Measurements from ENCODE around the gene CIAO3. TPM values are rescaled to one million over a fixed set of nuclear protein-coding genes. Genes with fewer than 3 reads are reported as not detected.

CIAO3 gene
- total and polyA plus RNA-seq, 7 donors = 12.3 to 43.0 (median 25.9) TPM

DNA sequence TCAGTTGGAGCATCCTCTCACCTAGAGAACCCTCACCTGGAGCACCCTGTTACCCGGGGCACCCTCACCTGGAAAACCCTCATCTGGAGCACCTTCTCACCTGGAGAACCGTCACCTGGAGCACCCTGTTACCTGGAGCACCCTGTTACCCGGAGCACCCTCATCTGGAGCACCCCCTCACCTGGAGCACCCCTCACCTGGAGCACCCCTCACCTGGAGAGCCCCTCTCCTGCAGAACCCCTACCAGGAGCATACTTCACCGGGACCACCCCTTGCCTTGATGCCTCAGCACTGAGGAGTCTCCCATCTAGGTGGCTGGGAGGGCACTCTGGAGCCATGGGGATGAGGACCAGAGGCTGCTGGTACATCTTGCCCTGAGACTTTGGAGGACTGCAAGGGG, 31.8 kb downstream of the CIAO3 start:
- Histone ChIP-seq H3K4me1 (no peaks in the 10 kb centered on the region), H3K4me3 (no peak overlapping the region), H3K27me3 (ENCODE audit: insufficient read depth in 3 of 3, low read length in 2 of 3) (peaks cover 0 to 70% (median 39%) of the 10 kb centered on the region in 3 donors), H3K27ac (no peak overlapping the region), H3K9me3 (no peaks in the 10 kb centered on the region), H3K36me3 (ENCODE audit: insufficient read depth in 1 of 2, low read depth in 1 of 2) (no peaks in the 10 kb centered on the region)
- ATAC-seq (no peak), DNase-seq (no peak)
- WGBS, 3 donors = 60 to 73% (median 63%) methylated on average over 3 to 4 of the region's 4 CpGs
- intact Hi-C loops (cut with DNase I) = no loop called here
- TF ChIP-seq CTCF (IDR thresholded peaks at IDR 0.05) = no peak

DNA sequence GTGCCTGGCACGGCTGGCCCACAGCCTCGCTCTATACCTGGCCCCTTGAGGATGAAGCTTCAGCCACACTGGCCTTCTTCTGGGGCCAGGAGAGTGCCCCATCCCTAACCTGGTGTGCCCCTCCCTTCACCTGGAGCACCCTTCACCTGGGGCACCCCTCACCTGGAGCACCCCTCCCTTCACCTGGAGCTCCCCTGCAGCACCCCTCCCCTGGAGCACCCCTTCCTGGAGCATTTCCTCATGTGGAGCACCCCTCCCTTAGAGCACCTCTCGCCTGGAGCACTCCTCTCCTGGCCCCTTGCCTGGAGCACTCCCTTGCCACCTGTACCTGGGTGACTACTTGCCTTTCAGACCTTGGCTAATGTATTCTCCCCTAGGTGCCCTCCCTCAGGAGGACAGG, 32.8 kb downstream of the CIAO3 start:
- no peak for TF ChIP-seq CTCF (IDR thresholded peaks at IDR 0.05)
- H3K27me3 ChIP-seq (ENCODE audit: insufficient read depth in 3 of 3, low read length in 2 of 3) = peaks cover 0 to 79% (median 46%) of the 10 kb centered on the region in 3 donors
- intact Hi-C loops (cut with DNase I) = no loop called here
- H3K4me3 ChIP-seq = no peak overlapping the region
- H3K27ac ChIP-seq = no peak overlapping the region
- H3K36me3 ChIP-seq (ENCODE audit: insufficient read depth in 1 of 2, low read depth in 1 of 2) = no peaks in the 10 kb centered on the region
- DNase-seq = no peak
- H3K4me1 ChIP-seq = no peaks in the 10 kb centered on the region
- ATAC-seq = no peak
- 52 to 67% (median 60%) methylated on average over 3 of the region's 3 CpGs for WGBS, 3 donors
- H3K9me3 ChIP-seq = no peaks in the 10 kb centered on the region

DNA sequence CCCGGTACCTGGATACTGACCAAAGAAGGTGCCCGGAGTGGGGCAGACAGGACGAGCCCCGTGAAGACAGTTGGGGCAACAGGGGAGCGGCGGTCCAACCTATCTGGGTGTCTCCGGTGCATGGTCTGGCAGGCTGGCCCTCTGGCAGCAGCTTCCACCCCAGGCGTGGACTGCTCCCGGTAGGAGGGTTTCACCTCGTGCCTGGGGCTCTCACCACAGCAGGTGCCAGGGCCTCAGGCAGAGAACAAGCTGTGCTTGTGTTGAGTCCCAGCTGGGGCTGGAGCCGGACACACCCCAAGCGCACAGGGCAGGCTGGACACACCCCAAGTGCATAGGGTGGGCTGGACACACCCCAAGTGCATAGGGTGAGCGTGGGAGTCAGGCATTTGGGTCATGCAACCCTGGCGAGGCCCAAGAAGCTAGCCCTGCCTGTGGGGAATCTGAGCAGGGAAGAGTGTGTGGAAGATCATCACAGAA, 33.7 kb downstream of the CIAO3 start:
- no peak for TF ChIP-seq CTCF (IDR thresholded peaks at IDR 0.05)

GRCh38 chr16:706189-707061, 34.4 kb downstream of the CIAO3 start:
- no peak for ATAC-seq
- 3 to 4% (median 4%) methylated on average over 43 to 49 of the region's 49 CpGs for WGBS, 3 donors
- intact Hi-C loops (cut with DNase I) = no loop called here
- DNase-seq = no peak
- Histone ChIP-seq H3K4me3 (no peak overlapping the region), H3K36me3 (ENCODE audit: insufficient read depth in 1 of 2, low read depth in 1 of 2) (no peaks in the 10 kb centered on the region), H3K27ac (no peak overlapping the region), H3K9me3 (no peaks in the 10 kb centered on the region), H3K27me3 (ENCODE audit: insufficient read depth in 3 of 3, low read length in 2 of 3) (peaks cover 0 to 93% (median 55%) of the 10 kb centered on the region in 3 donors), H3K4me1 (no peaks in the 10 kb centered on the region)
- TF ChIP-seq CTCF (IDR thresholded peaks at IDR 0.05) = no peak

More for the DNA sequence above, 33.7 kb downstream of the CIAO3 start:
- Histone ChIP-seq H3K27ac (no peak overlapping the region), H3K27me3 (ENCODE audit: insufficient read depth in 3 of 3, low read length in 2 of 3) (peaks cover 0 to 89% (median 51%) of the 10 kb centered on the region in 3 donors), H3K9me3 (no peaks in the 10 kb centered on the region), H3K4me1 (no peaks in the 10 kb centered on the region), H3K4me3 (no peak overlapping the region), H3K36me3 (ENCODE audit: insufficient read depth in 1 of 2, low read depth in 1 of 2) (no peaks in the 10 kb centered on the region)
- WGBS, 3 donors = 19 to 27% (median 27%) methylated on average over 11 to 14 of the region's 14 CpGs
- DNase-seq (no peak), ATAC-seq (no peak)
- intact Hi-C loops (cut with DNase I) = no loop called here
